Small intestine (tissue), 7 donors: ENCODE data around the gene OR8H1. TPM values are rescaled to one million over a fixed set of nuclear protein-coding genes. Genes with fewer than 3 reads are reported as not detected.

ENCODE experiments used
- DNase-seq, 2 donors: peaks; one replicate each; pipeline versions ENCODE4 v3.0.0 to v3.0.0-alpha.2; 2013
- FAIRE-seq: peaks from 2 replicates; lab custom pipeline; 2012; peaks lifted over from hg19 to GRCh38; lab: Jason Lieb, UNC
- H3K27ac ChIP-seq, 3 donors: one replicate each; pipeline ENCODE4 v1.5.1; 2013; ENCODE audit warnings: low read length in 2 of 3, mild to moderate bottlenecking in 2 of 3, control low read depth in 1 of 3, inconsistent platforms in 1 of 3, low read depth in 1 of 3, moderate library complexity in 1 of 3
- H3K27me3 ChIP-seq, 3 donors: one replicate each; pipeline ENCODE4 v1.6.1; 2013; ENCODE audit warnings: low read length in 3 of 3, inconsistent platforms in 1 of 3; ENCODE audit not compliant: control insufficient read depth in 3 of 3, insufficient read depth in 3 of 3
- H3K36me3 ChIP-seq, 3 donors: one replicate each; pipeline ENCODE4 v1.6.1; 2013; ENCODE audit warnings: low read length in 3 of 3, inconsistent platforms in 1 of 3, low read depth in 1 of 3, mild to moderate bottlenecking in 1 of 3, moderate library complexity in 1 of 3; ENCODE audit not compliant: control insufficient read depth in 3 of 3, insufficient read depth in 2 of 3
- H3K4me1 ChIP-seq, 3 donors: one replicate each; pipeline ENCODE4 v1.6.1; 2013; ENCODE audit warnings: low read length in 2 of 3, inconsistent platforms in 1 of 3, low read depth in 1 of 3, mild to moderate bottlenecking in 1 of 3, moderate library complexity in 1 of 3; ENCODE audit not compliant: control insufficient read depth in 3 of 3, insufficient read depth in 2 of 3
- H3K4me3 ChIP-seq, 3 donors: one replicate each; pipeline ENCODE4 v1.5.1; 2013; ENCODE audit warnings: low read length in 3 of 3, control low read depth in 1 of 3, inconsistent platforms in 1 of 3, low read depth in 1 of 3, mild to moderate bottlenecking in 1 of 3, moderate library complexity in 1 of 3
- H3K9me3 ChIP-seq, 2 donors: one replicate each; pipeline ENCODE4 v1.6.1; 2013; ENCODE audit warnings: low read depth in 1 of 2, low read length in 1 of 2; ENCODE audit not compliant: control insufficient read depth in 2 of 2, insufficient read depth in 1 of 2
- WGBS, 3 donors: extraction: QIAGEN DNeasy Blood & Tissue Kit; methylation state at CpG; one replicate each; pipeline ENCODE4 v1.1.7; 2013; 5-methylcytosine and 5-hydroxymethylcytosine counted together
- polyA plus RNA-seq, 4 donors: library from polyadenylated mRNA; stranded (reverse) in 3 of 4; unstranded in 1 of 4; fragments of 200-250 nt in 3 of 4; fragments of 120-200 nt in 1 of 4; gene quantifications; one replicate each; pipeline versions ENCODE4 v1.2.1 to v1.2.3, GENCODE V29; 2013
- donor health status: healthy with polysubstance abuse.
- donor health status: control.
- donor health status: control.
- donor health status: Bipolar disorder and iron deficiency.
- donor health status: healthy.

The OR8H1 gene
- polyA plus RNA-seq, 4 donors, result not detected

- WGBS, 3 donors, result 61 to 68% (median 62%) methylated on average over 3 of the region's 3 CpGs
- H3K4me1 ChIP-seq, result no peaks in the 10 kb centered on the region
- no peak for FAIRE-seq
Observed at GRCh38 chr11:56271092-56271491, 21.0 kb downstream of the OR8H1 start.

GRCh38 chr11:56251954-56252353 is 40.1 kb downstream of the OR8H1 start, which contains the start of gene OR5T3:
Gene OR5T3 (plus strand): TSS chr11:56252254. CDS start chr11:56252254, 0 bp downstream.
- Histone ChIP-seq H3K36me3 (no peaks in the 10 kb centered on the region), H3K9me3 (no peaks in the 10 kb centered on the region), H3K27ac (no peak within 1 kb of the TSS), H3K4me1 (no peaks in the 10 kb centered on the region), H3K27me3 (no peaks in the 10 kb centered on the region), H3K4me3 (no peak within 1 kb of the TSS)
- DNase-seq (no peak), FAIRE-seq (no peak)

More at GRCh38 chr11:56271092-56271491, 21.0 kb downstream of the OR8H1 start:
- Histone ChIP-seq H3K36me3 (no peaks in the 10 kb centered on the region), H3K27ac (no peak overlapping the region), H3K9me3 (peaks cover 3 to 4% of the 10 kb centered on the region in 2 donors), H3K4me3 (no peak overlapping the region), H3K27me3 (no peaks in the 10 kb centered on the region)
- DNase-seq, result no peak

Other genes starting within 250 kb of the OR8H1 start
- gene OR8I2, start 198.9 kb downstream of the OR8H1 start, polyA plus RNA-seq, result not detected
- not detected for gene OR8H2, start 188.6 kb downstream of the OR8H1 start, polyA plus RNA-seq
- gene OR8H3, start 169.9 kb downstream of the OR8H1 start, polyA plus RNA-seq, result not detected
- gene OR8J3, start 152.1 kb downstream of the OR8H1 start, polyA plus RNA-seq, result not detected
- not detected for gene OR8K5, start 131.9 kb downstream of the OR8H1 start, polyA plus RNA-seq
- not detected for gene OR5J2, start 115.6 kb downstream of the OR8H1 start, polyA plus RNA-seq
- gene OR5T2, start 58.0 kb downstream of the OR8H1 start, polyA plus RNA-seq, result not detected
- not detected for gene OR5T3, start 40.0 kb downstream of the OR8H1 start, polyA plus RNA-seq
- gene OR5T1, start 18.1 kb downstream of the OR8H1 start, polyA plus RNA-seq, result not detected
- gene OR8K3, start 22.9 kb upstream of the OR8H1 start, polyA plus RNA-seq, result not detected
- gene OR8K1, start 53.8 kb upstream of the OR8H1 start, polyA plus RNA-seq, result not detected
- gene OR8J1, start 62.0 kb upstream of the OR8H1 start, polyA plus RNA-seq, result not detected
- gene OR8U1, start 83.4 kb upstream of the OR8H1 start, polyA plus RNA-seq, result not detected
- not detected for gene OR5AL1, start 120.4 kb upstream of the OR8H1 start, polyA plus RNA-seq
- not detected for gene OR5M3, start 181.1 kb upstream of the OR8H1 start, polyA plus RNA-seq
- gene OR5M8, start 199.1 kb upstream of the OR8H1 start, polyA plus RNA-seq, result not detected